Activated CD4-positive, alpha-beta T cell treated with anti-CD3 and anti-CD28 coated beads, Interleukin-2, amount 50 U/mL, for 1 hour (primary cell): Measurements from ENCODE around the gene VASH1.

Experiments
- DNase-seq: peaks from one replicate; pipeline ENCODE4 v3.0.0-alpha.2; 2020

The VASH1 gene

GRCh38 chr14:76772300-76773187 lies 11.3 kb downstream of the VASH1 start:
- DNase-seq, result no peak

GRCh38 chr14:76773188-76773885 lies 12.1 kb downstream of the VASH1 start:
- DNase-seq, result no peak

- DNase-seq, result no peak
Measured at GRCh38 chr14:76773956-76774820, 12.9 kb downstream of the VASH1 start.

- no peak for DNase-seq
Measured at GRCh38 chr14:76774821-76775694, 13.8 kb downstream of the VASH1 start.

- no peak for DNase-seq
Measured at GRCh38 chr14:76775695-76776427, 14.6 kb downstream of the VASH1 start.

GRCh38 chr14:76776428-76777251 lies 15.4 kb downstream of the VASH1 start:
- DNase-seq, result no peak

GRCh38 chr14:76777721-76778120 lies 16.5 kb downstream of the VASH1 start:
- DNase-seq, result no peak

- DNase-seq, result no peak
Measured at GRCh38 chr14:76778546-76779215, 17.4 kb downstream of the VASH1 start.

GRCh38 chr14:76779221-76780057 lies 18.2 kb downstream of the VASH1 start:
- DNase-seq, result no peak

- no peak for DNase-seq
Measured at GRCh38 chr14:76780058-76780345, 18.7 kb downstream of the VASH1 start.

GRCh38 chr14:76780360-76780759 lies 19.1 kb downstream of the VASH1 start:
- DNase-seq, result no peak

- no peak for DNase-seq
Measured at GRCh38 chr14:76780875-76781647, 19.8 kb downstream of the VASH1 start.

GRCh38 chr14:76781648-76782051 lies 20.4 kb downstream of the VASH1 start:
- DNase-seq, result no peak

GRCh38 chr14:76782115-76782884 lies 21.0 kb downstream of the VASH1 start:
- no peak for DNase-seq

- DNase-seq, result no peak
Measured at GRCh38 chr14:76782885-76783566, 21.8 kb downstream of the VASH1 start.

GRCh38 chr14:76784266-76784874 lies 23.1 kb downstream of the VASH1 start:
- no peak for DNase-seq

GRCh38 chr14:76784881-76785280 lies 23.6 kb downstream of the VASH1 start:
- DNase-seq, result peak; percentile 59
